ENCODE data around the gene ATF7. TPM values are rescaled to one million over a fixed set of nuclear protein-coding genes. Genes with fewer than 3 reads are reported as not detected.

ATF7 gene
- total and polyA plus RNA-seq, 2 donors (not counting 1 experiment from before 2014, with no cell fraction given) = 15.7 to 42.2 TPM

DNA sequence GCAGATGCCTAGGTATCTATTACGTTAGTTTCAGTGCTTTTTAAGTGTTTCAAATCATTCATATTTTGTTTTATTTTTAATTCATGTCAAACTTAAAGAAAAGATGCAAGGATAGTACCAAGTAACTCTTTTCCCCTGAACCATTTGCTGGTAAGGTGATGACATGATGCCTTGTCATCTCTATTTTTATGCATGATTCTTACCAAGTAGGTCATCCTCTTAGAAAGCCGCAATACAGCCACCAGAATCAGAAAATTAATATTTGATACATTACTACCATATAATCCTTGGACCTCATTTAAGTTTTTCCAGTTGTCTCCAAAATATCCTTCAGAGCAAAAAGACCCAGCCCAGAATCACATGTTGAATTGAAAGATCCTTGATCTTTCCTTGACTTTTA lies 27.4 kb upstream of the ATF7 start:
- H3K9me3 Mint-ChIP-seq (ENCODE audit: insufficient read depth) = no peaks in the 10 kb centered on the region
- Histone ChIP-seq H3K27ac (ENCODE audit: low read length in 2 of 2) (no peak overlapping the region), H3K79me2 (ENCODE audit: control insufficient read depth, insufficient read depth, low read length) (no peaks in the 10 kb centered on the region), H3K4me2 (replicated peaks; ENCODE audit: low read depth, low read length, poor library complexity, severe bottlenecking) (no peak overlapping the region), H3K9ac (ENCODE audit: low read length) (no peak overlapping the region), H3K4me1 (ENCODE audit: control insufficient read depth in 2 of 2, insufficient read depth in 2 of 2, low read length in 2 of 2) (no peaks in the 10 kb centered on the region), H3K4me3 (ENCODE audit: control extremely low read depth in 1 of 5, extremely low read depth in 1 of 5, insufficient read depth in 1 of 5, low read depth in 2 of 5, low read length in 4 of 5) (no peak overlapping the region), H3K9me3 (ENCODE audit: control extremely low read depth in 1 of 3, control insufficient read depth in 2 of 3, insufficient read depth in 1 of 3, low read length in 2 of 3) (no peaks in the 10 kb centered on the region), H4K20me1 (ENCODE audit: control insufficient read depth, insufficient read depth, low read length, poor library complexity, severe bottlenecking) (no peaks in the 10 kb centered on the region), H2AFZ (ENCODE audit: insufficient read depth, low read depth, low read length, poor library complexity, severe bottlenecking) (no peak overlapping the region), H3K27me3 (replicated peaks in 1 of 4; ENCODE audit: control extremely low read depth in 1 of 4, control insufficient read depth in 3 of 4, insufficient read depth in 4 of 4, low read length in 3 of 4) (no peaks in the 10 kb centered on the region), H3K36me3 (replicated peaks in 1 of 2; ENCODE audit: control extremely low read depth in 1 of 2, control insufficient read depth in 1 of 2, extremely low read depth in 1 of 2, insufficient read depth in 2 of 2, low read length in 1 of 2) (no peaks in the 10 kb centered on the region)
- H3K4me3 Mint-ChIP-seq = no peak overlapping the region
- ChIA-PET CTCF (no interaction called here), POLR2A (no interaction called here)
- intact Hi-C loops (cut with micrococcal nuclease) = no loop called here
- H3K4me1 Mint-ChIP-seq = no peaks in the 10 kb centered on the region
- DNase-seq (no peak), ATAC-seq (ENCODE audit: low read depth) (no peak)
- no CpG with 5 or more reads among the region's 2 CpGs for WGBS (ENCODE audit: insufficient coverage)
- TF ChIP-seq EZH2 (IDR thresholded peaks at IDR 0.05; ENCODE audit: borderline replicate concordance, insufficient read depth, low read depth, low read length, poor library complexity, severe bottlenecking) = no peak
- TF ChIP-seq, protein P1, sequence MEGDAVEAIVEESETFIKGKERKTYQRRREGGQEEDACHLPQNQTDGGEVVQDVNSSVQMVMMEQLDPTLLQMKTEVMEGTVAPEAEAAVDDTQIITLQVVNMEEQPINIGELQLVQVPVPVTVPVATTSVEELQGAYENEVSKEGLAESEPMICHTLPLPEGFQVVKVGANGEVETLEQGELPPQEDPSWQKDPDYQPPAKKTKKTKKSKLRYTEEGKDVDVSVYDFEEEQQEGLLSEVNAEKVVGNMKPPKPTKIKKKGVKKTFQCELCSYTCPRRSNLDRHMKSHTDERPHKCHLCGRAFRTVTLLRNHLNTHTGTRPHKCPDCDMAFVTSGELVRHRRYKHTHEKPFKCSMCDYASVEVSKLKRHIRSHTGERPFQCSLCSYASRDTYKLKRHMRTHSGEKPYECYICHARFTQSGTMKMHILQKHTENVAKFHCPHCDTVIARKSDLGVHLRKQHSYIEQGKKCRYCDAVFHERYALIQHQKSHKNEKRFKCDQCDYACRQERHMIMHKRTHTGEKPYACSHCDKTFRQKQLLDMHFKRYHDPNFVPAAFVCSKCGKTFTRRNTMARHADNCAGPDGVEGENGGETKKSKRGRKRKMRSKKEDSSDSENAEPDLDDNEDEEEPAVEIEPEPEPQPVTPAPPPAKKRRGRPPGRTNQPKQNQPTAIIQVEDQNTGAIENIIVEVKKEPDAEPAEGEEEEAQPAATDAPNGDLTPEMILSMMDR (IDR thresholded peaks at IDR 0.05) = no peak
- no peaks in the 10 kb centered on the region for H3K27me3 Mint-ChIP-seq
- H3K27ac Mint-ChIP-seq = no peak overlapping the region

DNA sequence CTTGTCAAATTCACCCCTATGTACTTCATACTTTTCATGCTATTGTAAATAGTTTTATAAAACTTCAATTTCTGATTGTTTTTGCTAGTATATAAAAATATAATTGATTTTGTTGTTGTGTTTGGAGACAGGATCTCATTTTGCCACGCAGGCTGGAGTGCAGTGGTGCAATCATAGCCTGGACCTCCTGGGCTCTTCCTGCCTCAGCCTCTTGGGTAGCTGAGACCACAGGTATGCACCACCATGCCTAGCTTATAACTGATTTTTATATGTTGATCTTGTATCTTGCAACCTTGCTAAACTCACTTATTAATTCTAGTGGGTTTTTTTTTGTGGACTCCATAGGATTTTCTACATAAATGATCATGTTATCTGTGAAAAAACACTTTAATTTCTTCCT lies 26.2 kb upstream of the ATF7 start:
- H3K27me3 ChIP-seq (replicated peaks in 1 of 4; ENCODE audit: control extremely low read depth in 1 of 4, control insufficient read depth in 3 of 4, insufficient read depth in 4 of 4, low read length in 3 of 4) = no peaks in the 10 kb centered on the region
- no peak overlapping the region for H3K4me2 ChIP-seq (replicated peaks; ENCODE audit: low read depth, low read length, poor library complexity, severe bottlenecking)
- TF ChIP-seq, protein P1 (IDR thresholded peaks at IDR 0.05) = no peak
- Mint-ChIP-seq H3K27ac (no peak overlapping the region), H3K27me3 (no peaks in the 10 kb centered on the region), H3K4me3 (no peak overlapping the region), H3K4me1 (no peaks in the 10 kb centered on the region), H3K9me3 (ENCODE audit: insufficient read depth) (no peaks in the 10 kb centered on the region)
- H3K9ac ChIP-seq (ENCODE audit: low read length) = no peak overlapping the region
- no CpG with 5 or more reads among the region's 1 CpG for WGBS (ENCODE audit: insufficient coverage)
- DNase-seq = no peak
- CTCF ChIA-PET = no interaction called here
- intact Hi-C loops (cut with micrococcal nuclease) = no loop called here
- POLR2A ChIA-PET = no interaction called here
- no peak for ATAC-seq (ENCODE audit: low read depth)
- H3K4me1 ChIP-seq (ENCODE audit: control insufficient read depth in 2 of 2, insufficient read depth in 2 of 2, low read length in 2 of 2) = no peaks in the 10 kb centered on the region
- no peak overlapping the region for H2AFZ ChIP-seq (ENCODE audit: insufficient read depth, low read depth, low read length, poor library complexity, severe bottlenecking)
- H3K79me2 ChIP-seq (ENCODE audit: control insufficient read depth, insufficient read depth, low read length) = no peaks in the 10 kb centered on the region
- H3K27ac ChIP-seq (ENCODE audit: low read length in 2 of 2) = no peak overlapping the region
- no peak overlapping the region for H3K4me3 ChIP-seq (ENCODE audit: control extremely low read depth in 1 of 5, extremely low read depth in 1 of 5, insufficient read depth in 1 of 5, low read depth in 2 of 5, low read length in 4 of 5)
- no peaks in the 10 kb centered on the region for H3K36me3 ChIP-seq (replicated peaks in 1 of 2; ENCODE audit: control extremely low read depth in 1 of 2, control insufficient read depth in 1 of 2, extremely low read depth in 1 of 2, insufficient read depth in 2 of 2, low read length in 1 of 2)
- H4K20me1 ChIP-seq (ENCODE audit: control insufficient read depth, insufficient read depth, low read length, poor library complexity, severe bottlenecking) = no peaks in the 10 kb centered on the region
- H3K9me3 ChIP-seq (ENCODE audit: control extremely low read depth in 1 of 3, control insufficient read depth in 2 of 3, insufficient read depth in 1 of 3, low read length in 2 of 3) = no peaks in the 10 kb centered on the region

Measured in B cell (primary cell).